Caco-2 (cell line): Measurements from ENCODE around the gene CENPH. TPM values are rescaled to one million over a fixed set of nuclear protein-coding genes. Genes with fewer than 3 reads are reported as not detected.
"Not testable (repeated sequence)": the region's sequence is repeated elsewhere in the genome, so short reads cannot be mapped to it uniquely, and the experiment has no call there.

Experiments
- BruUV-seq: library from RNA; stranded (reverse); fragments of 400-500 nt; replicated peaks from 2 replicates; lab custom pipeline; 2021; lab: Mats Ljungman, UMichigan
- CTCF ChIA-PET: fragments of 300-600 bp; sonication (Branson Sonifier 250); formaldehyde crosslinking; loops from one replicate; lab custom pipeline; 2022; ENCODE audit warnings: antibody characterized with exemption; lab: Charles Lee
- POLR2A ChIA-PET: fragments of 300-600 bp; sonication (Branson Sonifier 250); formaldehyde crosslinking; loops from one replicate; lab custom pipeline; 2022; ENCODE audit warnings: antibody characterized with exemption; lab: Charles Lee
- DNase-seq, 2 experiments: peaks; one replicate each; pipeline versions ENCODE4 v3.0.0 to v3.0.0-alpha.2; 2020 to 2022
- H3K27me3 ChIP-seq: replicated peaks from 2 replicates; pipeline ENCODE4 v1.6.0; 2011; ENCODE audit warnings: low read length; ENCODE audit not compliant: control insufficient read depth, insufficient read depth
- H3K36me3 ChIP-seq: 2 replicates; pipeline ENCODE4 v1.5.1; 2011; ENCODE audit warnings: low read length; ENCODE audit not compliant: control insufficient read depth, insufficient read depth
- H3K4me1 ChIP-seq: fragments of 250-450 bp; sonication (Bioruptor Pico); 2 replicates; pipeline ENCODE4 v1.5.1; 2020; ENCODE audit warnings: mild to moderate bottlenecking
- H3K4me3 ChIP-seq: 2 replicates; pipeline ENCODE4 v1.5.1; 2011; ENCODE audit warnings: low read depth, mild to moderate bottlenecking, control low read depth, low read length
- H3K9me3 ChIP-seq: fragments of 250-450 bp; sonication (Bioruptor Pico); 2 replicates; pipeline ENCODE4 v1.5.1; 2020; ENCODE audit warnings: mild to moderate bottlenecking, moderate library complexity
- H3K27ac Mint-ChIP-seq: one replicate; pipeline ENCODE4 v1.8.0; 2022; ENCODE audit warnings: mixed read lengths; ENCODE audit not compliant: unreplicated experiment
- H3K27me3 Mint-ChIP-seq: one replicate; pipeline ENCODE4 v1.8.0; 2022; ENCODE audit warnings: mixed read lengths; ENCODE audit not compliant: insufficient read depth, unreplicated experiment
- H3K36me3 Mint-ChIP-seq: one replicate; pipeline ENCODE4 v1.8.0; 2022; ENCODE audit warnings: mild to moderate bottlenecking, mixed read lengths; ENCODE audit not compliant: insufficient read depth, unreplicated experiment
- H3K4me1 Mint-ChIP-seq: one replicate; pipeline ENCODE4 v1.8.0; 2022; ENCODE audit warnings: low read depth, mixed read lengths; ENCODE audit not compliant: unreplicated experiment
- H3K4me3 Mint-ChIP-seq: one replicate; pipeline ENCODE4 v1.8.0; 2022; ENCODE audit warnings: mild to moderate bottlenecking, moderate library complexity, mixed read lengths; ENCODE audit not compliant: unreplicated experiment
- H3K9me3 Mint-ChIP-seq: one replicate; pipeline ENCODE4 v1.8.0; 2022; ENCODE audit warnings: mixed read lengths; ENCODE audit not compliant: unreplicated experiment
- intact Hi-C: fragments of 100-400 bp; cut with micrococcal nuclease; formaldehyde crosslinking; loops from one replicate; pipeline ENCODE4 v1.10.0; 2022; ENCODE audit not compliant: unreplicated experiment
- total RNA-seq: library from RNA; stranded (reverse); gene quantifications from 2 replicates; pipeline ENCODE4 v1.2.3, GENCODE V29; 2022
- TF ChIP-seq, protein P1 (sequence below), 2 experiments: fragments of 200-600 bp in 1 of 2; IDR thresholded peaks; 1 replicate in 1 of 2; 2 replicates in 1 of 2; pipeline versions ENCODE4 v1.5.1 to v1.8.0; 2011 to 2022; ENCODE audit warnings: antibody characterized with exemption in 1 of 2, control low read depth in 1 of 2, inconsistent platforms in 1 of 2, low read depth in 1 of 2, low read length in 1 of 2, mild to moderate bottlenecking in 1 of 2, moderate library complexity in 1 of 2; ENCODE audit not compliant: insufficient read depth in 1 of 2, severe bottlenecking in 1 of 2, unreplicated experiment in 1 of 2

Gene CENPH
- total RNA-seq, 1 experiment from 2014 or later = 30.2 TPM

DNA sequence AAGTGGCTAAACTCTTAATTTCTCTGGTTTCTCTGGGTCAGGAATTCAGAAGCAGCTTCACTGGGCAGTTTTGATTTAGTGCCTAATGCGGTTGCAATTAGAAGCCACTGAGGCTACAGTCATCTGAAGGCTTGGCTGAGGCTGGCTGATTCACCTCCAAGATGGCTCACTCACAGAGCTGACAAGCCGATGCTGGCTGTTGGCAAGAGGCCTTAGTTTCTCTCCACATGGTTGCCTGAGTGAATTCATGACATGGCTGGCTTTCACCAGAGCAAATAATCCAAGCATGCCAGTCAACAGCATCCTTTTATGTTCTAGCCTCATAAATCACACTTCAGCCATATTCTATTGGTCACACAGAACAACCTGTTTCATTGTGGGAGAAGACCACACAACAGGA lies 42.5 kb downstream of the CENPH start:
- no TSS peak for BruUV-seq
- H3K36me3 ChIP-seq = no peaks in the 10 kb centered on the region
- ChIA-PET POLR2A (no interaction called here), CTCF (no interaction called here)
- TF ChIP-seq, protein P1, sequence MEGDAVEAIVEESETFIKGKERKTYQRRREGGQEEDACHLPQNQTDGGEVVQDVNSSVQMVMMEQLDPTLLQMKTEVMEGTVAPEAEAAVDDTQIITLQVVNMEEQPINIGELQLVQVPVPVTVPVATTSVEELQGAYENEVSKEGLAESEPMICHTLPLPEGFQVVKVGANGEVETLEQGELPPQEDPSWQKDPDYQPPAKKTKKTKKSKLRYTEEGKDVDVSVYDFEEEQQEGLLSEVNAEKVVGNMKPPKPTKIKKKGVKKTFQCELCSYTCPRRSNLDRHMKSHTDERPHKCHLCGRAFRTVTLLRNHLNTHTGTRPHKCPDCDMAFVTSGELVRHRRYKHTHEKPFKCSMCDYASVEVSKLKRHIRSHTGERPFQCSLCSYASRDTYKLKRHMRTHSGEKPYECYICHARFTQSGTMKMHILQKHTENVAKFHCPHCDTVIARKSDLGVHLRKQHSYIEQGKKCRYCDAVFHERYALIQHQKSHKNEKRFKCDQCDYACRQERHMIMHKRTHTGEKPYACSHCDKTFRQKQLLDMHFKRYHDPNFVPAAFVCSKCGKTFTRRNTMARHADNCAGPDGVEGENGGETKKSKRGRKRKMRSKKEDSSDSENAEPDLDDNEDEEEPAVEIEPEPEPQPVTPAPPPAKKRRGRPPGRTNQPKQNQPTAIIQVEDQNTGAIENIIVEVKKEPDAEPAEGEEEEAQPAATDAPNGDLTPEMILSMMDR (IDR thresholded peaks at IDR 0.05; ENCODE audit: insufficient read depth in 1 of 2, low read depth in 1 of 2, low read length in 1 of 2, severe bottlenecking in 1 of 2, unreplicated experiment in 1 of 2) = no peak
- Mint-ChIP-seq H3K27ac (no peak overlapping the region), H3K36me3 (peaks cover 41% of the 10 kb centered on the region), H3K4me1 (peaks cover 9% of the 10 kb centered on the region), H3K27me3 (no peaks in the 10 kb centered on the region), H3K9me3 (no peaks in the 10 kb centered on the region), H3K4me3 (no peak overlapping the region)
- intact Hi-C loops = no loop called here
- no peaks in the 10 kb centered on the region for H3K27me3 ChIP-seq
- H3K4me1 ChIP-seq = peaks cover 14% of the 10 kb centered on the region
- no peak for DNase-seq
- no peak overlapping the region for H3K4me3 ChIP-seq
- no peaks in the 10 kb centered on the region for H3K9me3 ChIP-seq

DNA sequence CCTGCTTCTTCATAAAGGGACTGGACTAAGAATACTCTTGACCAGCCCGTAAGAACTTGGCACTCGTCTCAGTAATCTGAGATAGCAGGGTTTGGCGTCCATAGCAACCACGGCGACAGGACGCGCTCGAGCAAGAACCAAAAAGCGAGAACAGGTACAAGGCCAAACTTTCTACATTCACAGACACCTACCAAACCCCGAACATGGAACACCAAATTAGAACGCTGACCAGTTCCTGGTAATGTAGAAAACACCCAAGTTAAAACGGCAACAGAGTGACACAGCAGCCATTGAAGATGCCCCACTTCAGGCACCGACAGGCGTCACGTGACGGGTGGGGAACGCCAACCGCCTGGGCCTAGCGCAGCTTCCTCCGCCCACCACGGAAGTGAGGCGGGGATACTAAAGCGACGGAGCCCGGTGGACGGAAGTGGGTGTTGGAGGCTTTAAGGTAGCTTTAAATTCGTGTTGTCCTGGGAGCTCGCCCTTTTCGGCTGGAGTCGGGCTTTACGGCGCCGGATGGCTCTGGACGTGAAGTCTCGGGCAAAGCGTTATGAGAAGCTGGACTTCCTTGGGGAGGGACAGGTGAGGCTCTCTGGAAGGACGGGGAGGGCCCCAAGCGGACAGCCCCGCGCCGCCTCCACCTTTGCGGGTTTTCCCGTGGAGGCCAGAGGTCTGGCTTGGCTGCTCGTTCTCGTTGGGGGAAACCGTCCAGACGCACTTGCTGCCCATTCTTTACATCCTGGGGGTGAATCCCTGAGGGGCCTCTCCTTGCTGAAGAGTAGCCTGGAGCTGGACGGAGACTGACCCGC lies 45.3 kb downstream of the CENPH start, which contains the start of gene CDK7:
Gene CDK7, plus strand, starts transcription at position 430 of the 812 bp plus-strand sequence. Its CDS starts 90 bp downstream, at position 520.
- CTCF ChIA-PET = interaction anchor here (0.6 to 1.2 kb wide), 3 partner anchors 68 to 141 kb away, joined by 4 to 12 read pairs (median 7); partner anchors contain the start of genes CCNB1 and SLC30A5
- H3K9me3 ChIP-seq = no peaks in the 10 kb centered on the region
- peaks cover 14% of the 10 kb centered on the region for H3K4me1 ChIP-seq
- peak; percentile 92 to 94 for DNase-seq
- TSS peak; percentile 90 for BruUV-seq
- Mint-ChIP-seq H3K36me3 (peaks cover 48% of the 10 kb centered on the region), H3K4me1 (peaks cover 18% of the 10 kb centered on the region), H3K9me3 (no peaks in the 10 kb centered on the region), H3K4me3 (peak within 1 kb of the TSS; percentile 83), H3K27me3 (no peaks in the 10 kb centered on the region), H3K27ac (peak within 1 kb of the TSS; percentile 77)
- intact Hi-C loops = loop anchor here (1.0 kb wide), 2 partner anchors 16 to 100 kb away; no protein-coding TSS in a partner anchor
- no peaks in the 10 kb centered on the region; the same call in 1 of the 2 replicates for H3K36me3 ChIP-seq
- peak within 1 kb of the TSS; percentile 93 for H3K4me3 ChIP-seq
- POLR2A ChIA-PET = interaction anchor here (0.6 to 1.6 kb wide), 5 partner anchors 17 to 220 kb away, joined by 3 to 6 read pairs (median 5); partner anchors contain the start of genes CCDC125, CENPH and SLC30A5
- no peaks in the 10 kb centered on the region for H3K27me3 ChIP-seq
- TF ChIP-seq, protein P1 (IDR thresholded peaks at IDR 0.05; ENCODE audit: insufficient read depth in 1 of 2, low read depth in 1 of 2, low read length in 1 of 2, severe bottlenecking in 1 of 2, unreplicated experiment in 1 of 2) = no peak

DNA sequence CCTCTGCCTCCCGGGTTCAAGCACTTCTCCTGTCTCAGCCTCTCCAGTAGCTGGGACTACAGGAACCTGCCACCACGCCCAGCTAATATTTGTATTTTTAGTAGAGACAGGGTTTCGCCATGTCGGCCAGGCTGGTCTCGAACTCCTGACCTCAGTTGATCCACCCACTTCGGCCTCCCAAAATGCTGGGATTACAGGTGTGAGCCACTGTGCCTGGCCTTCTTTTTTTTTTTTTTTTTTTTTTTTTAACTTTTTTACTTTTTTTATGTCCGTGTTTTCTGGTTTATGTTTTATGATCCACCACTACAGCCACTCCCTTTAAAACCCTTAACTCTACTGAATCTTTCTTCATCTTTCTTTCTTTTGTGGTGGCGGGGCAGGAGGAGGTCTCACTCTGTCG lies 47.4 kb downstream of the CENPH start:
- Mint-ChIP-seq H3K4me3 (peak overlapping the region; percentile 83), H3K36me3 (peaks cover 62% of the 10 kb centered on the region), H3K4me1 (peaks cover 21% of the 10 kb centered on the region)
- H3K27ac Mint-ChIP-seq, intact Hi-C loops, H3K27me3 Mint-ChIP-seq, H3K36me3 ChIP-seq, H3K9me3 Mint-ChIP-seq, BruUV-seq, DNase-seq, H3K27me3 ChIP-seq, H3K9me3 ChIP-seq, H3K4me3 ChIP-seq: not testable (repeated sequence)
- ChIA-PET CTCF (interaction anchor here (0.7 kb wide), 1 partner anchor 95 kb away, joined by 8 read pairs; no protein-coding TSS in a partner anchor), POLR2A (interaction anchor here (0.6 kb wide), 1 partner anchor 14 kb away, joined by 3 read pairs; no protein-coding TSS in a partner anchor)
- peaks cover 18% of the 10 kb centered on the region for H3K4me1 ChIP-seq
